Activated CD4-positive, CD25-positive, alpha-beta regulatory T cell treated with anti-CD3 and anti-CD28 coated beads, Interleukin-2, amount 50 U/mL, for 16 hours (primary cell): ENCODE data around the gene CD8B.
"Not testable (repeated sequence)": the region's sequence is repeated elsewhere in the genome, so short reads cannot be mapped to it uniquely, and the experiment has no call there.

Experiments
- DNase-seq: peaks from one replicate; pipeline ENCODE4 v3.0.0-alpha.2; 2020; ENCODE audit warnings: low read depth, low spot score

CD8B gene

DNA sequence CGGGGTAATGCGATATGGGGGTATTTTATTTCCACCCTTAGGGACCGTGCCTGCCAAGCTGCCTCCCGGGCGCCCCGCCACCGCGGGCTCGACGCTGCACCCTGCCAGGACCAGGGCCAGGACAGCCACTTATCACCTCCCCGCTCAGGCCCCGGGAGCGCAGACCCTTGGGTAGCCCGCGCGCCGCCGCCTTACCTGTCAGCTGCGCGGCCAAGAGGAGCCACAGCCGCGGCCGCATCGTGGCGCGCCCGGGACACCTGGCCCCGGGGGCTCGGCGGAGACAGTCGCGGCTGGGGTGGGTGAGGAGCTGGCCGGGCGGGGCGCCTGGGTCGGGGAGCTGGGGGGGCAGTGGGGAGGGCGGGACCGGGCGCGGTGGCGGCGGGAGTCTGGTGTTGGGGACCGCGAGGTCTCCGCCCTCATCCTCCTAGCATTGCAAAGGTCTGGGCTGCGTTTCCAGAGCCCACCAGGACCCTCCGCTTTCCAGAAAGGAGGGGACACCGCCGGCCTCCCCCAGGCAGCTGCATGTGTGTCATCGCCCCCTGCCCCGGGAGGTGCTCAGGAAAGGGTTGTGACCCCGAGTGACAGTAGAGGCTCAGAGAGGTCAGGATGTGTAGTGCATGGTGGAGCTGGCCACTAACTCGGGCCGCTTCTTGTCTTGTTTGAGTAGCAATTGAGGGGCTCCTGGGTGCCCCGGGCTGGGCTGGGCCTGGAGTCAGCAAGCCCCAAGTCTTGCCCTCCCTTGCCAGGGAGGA, at the start of gene CD8B:
TSS of gene CD8B (minus strand) at position 259 of the 752 bp plus-strand sequence. CDS start at position 238, 21 bp downstream.
- not testable (repeated sequence) for DNase-seq

DNA sequence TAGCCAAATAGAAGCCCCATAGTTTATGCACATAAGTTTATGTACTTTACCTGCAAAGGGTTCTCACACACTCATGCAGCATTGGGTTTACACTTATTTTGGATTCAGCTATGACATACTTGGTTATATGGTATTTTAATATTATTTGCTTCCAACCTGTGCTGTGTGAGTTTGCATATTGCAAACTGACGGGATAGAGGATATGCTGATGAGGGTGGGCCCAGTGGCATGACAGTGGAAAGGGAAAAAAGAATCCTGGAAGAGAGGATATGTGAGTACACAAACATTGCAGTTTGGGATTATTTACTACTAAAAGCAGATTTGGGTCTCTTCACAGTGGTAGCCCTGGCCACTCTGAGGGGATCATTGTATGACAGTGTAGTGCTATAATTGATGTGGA, 44.2 kb upstream of the CD8B start:
- not testable (repeated sequence) for DNase-seq

DNA sequence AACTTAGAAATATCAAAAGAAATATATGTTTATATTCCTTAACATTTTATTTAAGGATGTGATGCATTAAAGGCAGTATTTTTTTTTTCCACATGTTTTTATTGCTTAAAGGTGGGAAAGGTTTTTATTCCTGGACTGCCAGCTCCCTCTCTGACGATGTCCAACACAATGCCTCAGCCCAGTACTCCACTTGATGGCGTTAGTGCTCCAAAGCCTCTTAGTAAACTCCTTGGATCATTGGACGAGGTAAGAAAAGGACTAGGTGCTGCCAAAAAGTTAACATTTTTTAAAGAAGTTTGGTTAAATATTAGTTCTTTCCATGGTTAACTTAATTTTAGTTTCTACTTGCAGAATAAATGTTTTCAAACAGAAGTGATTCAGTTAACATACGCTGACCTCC, 39.0 kb upstream of the CD8B start:
- DNase-seq, result not testable (repeated sequence)

DNA sequence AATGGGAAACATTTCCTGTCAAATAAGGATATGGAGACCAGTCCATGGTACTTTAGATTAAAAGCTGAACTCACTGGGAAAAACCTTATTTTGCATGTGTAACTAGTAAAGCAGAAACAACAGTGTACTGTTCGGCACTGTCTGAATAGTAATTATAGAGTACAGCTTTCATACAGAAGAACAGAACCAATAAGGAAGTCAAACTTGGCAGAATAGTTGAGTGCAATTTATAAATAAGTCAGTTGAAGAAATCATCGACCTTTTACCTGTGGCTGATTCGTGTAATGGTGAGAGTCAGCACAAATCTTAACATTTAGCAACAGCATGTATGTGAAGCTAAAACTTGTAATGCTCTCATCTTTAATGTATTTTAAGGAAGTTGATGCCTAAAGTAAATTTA, 24.3 kb upstream of the CD8B start:
- DNase-seq, result not testable (repeated sequence)

DNA sequence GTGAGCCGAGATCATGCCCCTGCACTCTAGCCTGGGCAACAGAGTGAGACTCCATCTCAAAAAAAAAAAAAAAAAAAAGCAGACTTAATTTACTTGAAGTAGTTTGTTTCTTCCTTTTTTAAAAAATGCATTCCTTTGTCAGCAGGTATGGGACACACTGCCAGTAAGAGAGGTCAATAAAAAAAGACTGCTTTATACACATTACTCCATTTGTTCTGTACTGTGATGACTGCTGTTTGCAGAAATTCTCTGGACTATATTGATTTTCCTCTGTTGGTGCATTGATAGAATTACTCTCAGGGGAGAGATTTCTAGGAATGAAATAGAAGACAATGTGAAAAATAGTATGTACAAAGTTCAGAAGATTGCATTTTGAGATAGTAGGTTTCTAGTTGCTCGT, 21.2 kb upstream of the CD8B start:
- DNase-seq, result not testable (repeated sequence)

DNA sequence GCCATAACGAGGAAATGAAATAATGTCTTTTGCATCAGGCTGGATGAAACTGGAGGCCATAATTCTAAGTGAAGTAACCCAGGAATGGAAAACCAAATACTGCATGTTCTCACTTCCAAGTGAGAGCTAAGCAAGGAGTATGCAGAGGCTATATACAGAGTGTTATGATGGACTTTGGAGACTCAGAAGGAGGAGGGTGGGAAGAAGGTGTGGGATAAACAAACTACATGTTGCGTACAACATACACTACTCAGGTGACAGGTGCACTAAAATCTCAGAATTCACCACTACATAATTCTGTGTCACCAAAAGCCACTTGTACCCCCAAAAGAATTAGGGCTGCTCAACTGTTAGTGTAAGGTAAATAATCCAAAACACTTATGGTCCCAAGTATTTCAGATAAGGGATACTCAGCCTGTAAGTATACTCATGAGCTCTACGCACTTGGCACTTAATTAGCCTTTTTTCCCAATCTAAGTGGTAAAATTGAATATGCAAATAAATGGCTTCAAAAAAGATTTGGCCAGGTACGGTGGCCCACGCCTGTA, 20.5 kb upstream of the CD8B start:
- not testable (repeated sequence) for DNase-seq

DNA sequence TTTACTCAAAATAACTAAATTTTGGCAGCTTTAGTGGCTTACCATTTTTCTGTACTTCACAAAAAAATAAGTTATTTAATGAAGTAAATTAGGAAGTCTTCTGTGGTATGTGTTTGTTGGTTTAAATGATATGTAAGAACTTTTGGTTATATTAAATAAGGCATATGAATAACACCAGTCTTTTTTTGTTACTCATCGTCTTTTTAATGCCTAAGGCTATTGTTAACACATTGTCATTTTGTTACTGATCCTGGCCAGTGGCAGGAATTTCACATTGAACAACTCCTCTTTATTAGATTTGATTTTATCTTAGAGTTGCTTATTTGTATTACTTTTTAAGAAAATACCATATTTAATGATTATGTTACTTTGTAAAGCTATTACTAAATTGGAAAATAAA, 17.3 kb upstream of the CD8B start:
- not testable (repeated sequence) for DNase-seq

DNA sequence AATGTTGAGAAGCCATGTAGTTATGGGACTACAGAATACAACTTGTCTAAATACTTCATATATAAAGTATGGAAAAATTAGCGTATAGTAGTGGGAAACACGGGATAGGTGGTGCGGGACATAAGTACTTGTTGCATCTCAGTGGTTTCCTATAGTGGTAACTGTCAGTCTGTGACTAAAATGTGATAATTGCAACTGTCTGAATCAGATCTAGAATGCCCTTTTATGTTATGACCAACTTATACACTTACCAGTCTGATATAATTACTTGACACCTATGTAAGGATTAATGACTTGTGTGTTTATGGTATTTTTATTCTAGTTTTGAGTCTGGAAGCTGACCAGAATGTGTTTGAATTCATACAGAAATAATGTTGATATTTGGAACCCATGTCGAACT, 9.3 kb upstream of the CD8B start:
- DNase-seq, result not testable (repeated sequence)

DNA sequence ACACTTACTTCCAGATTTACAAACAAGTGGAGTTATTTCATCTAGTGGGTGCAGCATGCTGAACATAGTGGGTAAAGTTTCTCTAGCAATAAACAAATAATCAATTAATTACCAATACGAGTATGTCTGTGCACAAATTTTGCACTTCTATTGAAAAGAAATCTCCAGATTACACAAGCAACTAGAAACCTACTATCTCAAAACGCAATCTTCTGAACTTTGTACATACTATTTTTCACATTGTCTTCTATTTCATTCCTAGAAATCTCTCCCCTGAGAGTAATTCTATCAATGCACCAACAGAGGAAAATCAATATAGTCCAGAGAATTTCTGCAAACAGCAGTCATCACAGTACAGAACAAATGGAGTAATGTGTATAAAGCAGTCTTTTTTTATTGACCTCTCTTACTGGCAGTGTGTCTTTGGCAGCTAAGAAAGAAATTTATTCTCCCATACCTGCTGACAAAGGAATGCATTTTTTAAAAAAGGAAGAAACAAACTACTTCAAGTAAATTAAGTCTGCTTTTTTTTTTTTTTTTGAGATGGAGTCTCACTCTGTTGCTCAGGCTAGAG, 7.3 kb upstream of the CD8B start:
- not testable (repeated sequence) for DNase-seq

DNA sequence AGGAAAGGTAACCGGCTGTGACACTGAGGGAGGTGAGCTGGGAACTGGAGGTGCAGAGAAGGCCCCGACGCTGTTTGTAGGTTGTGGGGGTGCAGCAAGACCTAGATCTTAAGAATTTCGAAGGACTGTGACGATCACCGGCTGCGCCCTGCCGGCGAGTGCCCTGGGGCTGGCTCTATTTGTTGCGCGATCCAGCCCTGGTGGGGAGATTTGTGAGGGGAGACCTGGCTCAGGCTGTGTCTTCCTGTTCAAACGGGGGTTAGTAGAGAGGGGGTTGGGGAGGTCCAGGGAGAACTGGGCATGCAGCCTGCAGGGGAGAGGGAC, 656 bp upstream of the CD8B start:
- DNase-seq, result not testable (repeated sequence)

DNA sequence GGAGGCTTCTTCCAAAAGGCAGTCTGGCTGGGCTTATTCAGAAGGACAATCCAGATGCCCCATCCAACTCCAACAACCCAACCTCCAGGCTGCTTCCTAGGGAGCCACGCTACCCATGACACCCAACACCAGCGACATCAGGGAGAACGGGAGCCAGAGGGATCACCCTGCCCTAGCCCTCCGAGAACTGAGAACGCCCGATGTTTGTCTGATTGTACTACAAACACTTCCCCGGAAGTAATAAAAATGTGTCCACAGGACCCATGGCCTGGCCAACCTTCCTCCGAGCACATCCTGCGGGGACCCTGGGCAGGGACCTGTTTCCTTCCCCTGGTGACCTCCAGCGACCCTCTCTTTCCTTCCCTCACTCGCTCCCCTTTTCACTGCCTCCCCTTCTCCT, 511 bp downstream of the CD8B start:
- DNase-seq, result not testable (repeated sequence)

DNA sequence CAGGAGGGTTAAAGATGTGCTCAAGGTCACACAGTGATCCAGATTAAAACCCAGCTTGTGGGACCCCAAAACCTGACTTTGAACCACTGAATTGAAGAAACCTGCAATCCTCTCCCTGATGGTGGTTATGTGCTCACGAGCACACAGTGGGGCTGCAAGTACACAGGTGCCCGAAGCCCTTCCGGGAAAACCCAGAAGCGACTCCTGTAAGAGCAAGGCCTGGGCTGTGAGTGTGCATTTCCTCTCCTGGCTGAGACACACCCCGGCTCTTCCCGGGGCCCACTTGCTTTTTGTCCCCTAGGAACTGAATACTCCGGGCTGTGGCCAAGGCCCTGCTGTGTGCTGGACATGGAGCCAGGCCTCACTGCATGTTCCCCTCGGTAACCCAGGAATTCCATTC, 1.1 kb downstream of the CD8B start:
- not testable (repeated sequence) for DNase-seq

DNA sequence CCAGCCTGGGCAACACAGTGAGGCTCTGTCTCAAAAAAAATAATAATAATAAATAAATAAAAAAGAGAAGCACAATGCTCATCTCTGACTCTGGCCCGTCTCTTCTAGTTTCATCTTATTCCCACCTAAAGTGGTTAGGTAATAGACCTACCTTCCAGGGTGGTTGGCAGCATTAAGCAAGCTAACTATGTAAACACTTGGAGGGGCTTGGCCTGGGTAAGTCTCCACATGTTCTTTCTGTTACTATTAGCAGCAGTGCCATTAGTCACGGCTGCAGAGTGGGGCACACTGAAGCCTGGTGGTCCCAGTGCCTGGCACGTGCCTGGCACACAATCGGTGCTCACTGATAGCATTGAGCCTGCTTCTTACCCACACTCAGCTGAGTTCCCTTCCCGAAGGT, 4.0 kb downstream of the CD8B start:
- not testable (repeated sequence) for DNase-seq

DNA sequence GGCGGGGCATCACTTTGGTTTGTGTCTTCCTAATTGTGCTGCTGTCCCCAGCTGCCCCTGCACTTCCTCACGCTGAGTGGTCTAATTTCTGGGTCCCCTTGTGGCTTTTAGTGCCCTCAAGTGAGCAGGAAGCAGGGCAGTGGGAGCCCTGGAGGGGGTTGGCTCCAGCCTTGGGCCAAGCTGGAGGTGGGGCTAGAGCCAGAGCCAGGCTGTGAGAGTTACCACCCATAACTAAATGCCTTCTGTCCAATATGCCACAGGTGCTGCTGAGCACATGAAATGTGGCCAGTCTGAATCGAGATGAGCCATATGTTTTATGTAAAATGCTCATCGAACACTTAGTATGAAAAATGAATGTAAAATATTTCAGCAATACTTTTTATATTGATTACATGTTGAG, 5.2 kb downstream of the CD8B start:
- not testable (repeated sequence) for DNase-seq

DNA sequence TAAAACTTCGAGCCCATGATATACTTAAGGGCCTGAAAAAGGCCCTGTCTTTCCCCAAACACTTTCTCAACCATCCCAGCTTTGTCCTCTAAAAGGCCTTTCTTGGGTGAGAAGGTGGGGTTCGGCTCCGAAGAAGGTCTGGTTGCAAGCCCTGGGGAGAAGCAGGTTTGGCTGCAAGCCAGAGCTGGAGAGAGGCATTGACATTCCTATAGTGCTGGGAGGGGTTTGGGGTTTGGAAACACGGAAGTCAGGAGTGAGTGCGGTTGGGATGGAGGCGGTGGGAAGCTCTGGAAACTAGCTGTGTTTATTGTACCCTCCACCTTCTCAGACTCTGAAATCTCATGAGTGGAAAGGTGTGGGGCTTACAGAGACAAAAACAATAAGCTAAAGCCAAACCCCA, 5.7 kb downstream of the CD8B start:
- not testable (repeated sequence) for DNase-seq

DNA sequence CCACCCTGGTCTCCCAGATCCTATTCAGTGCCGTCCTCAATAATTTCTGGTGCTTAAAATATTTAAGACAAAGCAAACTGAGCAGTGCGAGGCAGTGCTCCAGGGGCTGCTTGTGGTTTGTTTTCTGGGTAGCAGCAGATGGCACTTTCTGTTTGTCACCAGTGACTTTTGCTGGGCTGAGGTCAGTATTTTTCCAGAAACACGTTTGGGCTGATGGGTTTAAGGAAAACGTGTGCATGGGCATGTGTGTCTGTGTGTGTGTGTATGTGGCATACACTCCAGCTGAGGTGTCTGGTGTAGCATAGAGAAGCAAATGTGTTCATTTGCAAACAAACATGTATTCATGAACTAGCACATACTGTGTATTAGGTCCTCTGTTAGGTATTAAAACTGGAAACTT, 10.1 kb downstream of the CD8B start:
- DNase-seq, result not testable (repeated sequence)

DNA sequence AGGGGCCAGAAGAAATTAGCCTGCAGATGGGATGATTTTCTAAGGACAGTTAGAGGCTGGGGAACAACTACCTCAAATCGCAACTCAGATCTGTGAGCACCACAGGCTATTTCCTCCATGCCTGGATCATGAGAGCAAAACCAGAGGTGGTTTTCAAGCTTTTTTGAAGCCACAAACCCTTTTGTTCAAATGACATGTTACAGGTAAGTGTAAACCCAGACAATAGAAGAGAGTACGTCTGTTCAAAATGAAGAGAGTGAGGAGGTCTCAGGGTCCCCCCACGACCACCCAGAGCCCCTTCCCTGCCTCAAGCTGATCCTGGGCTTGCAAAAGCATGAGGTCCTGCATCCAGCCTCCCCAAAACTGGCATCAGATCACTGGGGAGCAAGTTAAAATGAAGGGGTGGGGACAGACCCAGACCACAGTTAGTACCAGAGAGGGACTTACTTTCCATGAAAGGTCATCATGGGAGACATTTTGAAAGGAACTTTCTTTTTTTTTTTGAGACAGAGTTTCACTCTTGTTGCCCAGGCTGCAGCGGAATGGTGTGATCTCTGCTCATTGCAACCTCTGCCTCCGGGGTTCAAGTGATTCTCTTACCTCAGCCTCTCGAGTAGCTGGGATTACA, 19.0 kb downstream of the CD8B start:
- not testable (repeated sequence) for DNase-seq

DNA sequence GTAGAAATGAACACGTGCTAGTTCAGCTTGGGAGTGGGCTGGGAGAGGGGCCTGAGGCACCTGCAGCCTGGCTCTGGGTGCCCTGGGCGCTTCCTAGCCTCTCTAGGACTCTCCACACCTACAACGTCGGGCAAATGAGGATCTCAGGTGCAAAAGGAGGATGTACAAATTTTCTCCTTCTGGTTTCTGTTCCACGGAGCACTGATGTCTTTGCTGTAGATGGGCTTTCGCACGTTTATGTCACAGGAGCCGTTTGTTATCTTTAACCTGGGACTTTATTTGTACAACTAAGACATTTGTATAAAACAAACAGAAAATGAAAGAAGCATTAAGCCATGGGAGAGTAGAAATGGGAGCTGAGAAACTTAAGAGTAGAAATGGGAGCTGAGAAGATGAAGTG, 20.4 kb downstream of the CD8B start:
- not testable (repeated sequence) for DNase-seq

DNA sequence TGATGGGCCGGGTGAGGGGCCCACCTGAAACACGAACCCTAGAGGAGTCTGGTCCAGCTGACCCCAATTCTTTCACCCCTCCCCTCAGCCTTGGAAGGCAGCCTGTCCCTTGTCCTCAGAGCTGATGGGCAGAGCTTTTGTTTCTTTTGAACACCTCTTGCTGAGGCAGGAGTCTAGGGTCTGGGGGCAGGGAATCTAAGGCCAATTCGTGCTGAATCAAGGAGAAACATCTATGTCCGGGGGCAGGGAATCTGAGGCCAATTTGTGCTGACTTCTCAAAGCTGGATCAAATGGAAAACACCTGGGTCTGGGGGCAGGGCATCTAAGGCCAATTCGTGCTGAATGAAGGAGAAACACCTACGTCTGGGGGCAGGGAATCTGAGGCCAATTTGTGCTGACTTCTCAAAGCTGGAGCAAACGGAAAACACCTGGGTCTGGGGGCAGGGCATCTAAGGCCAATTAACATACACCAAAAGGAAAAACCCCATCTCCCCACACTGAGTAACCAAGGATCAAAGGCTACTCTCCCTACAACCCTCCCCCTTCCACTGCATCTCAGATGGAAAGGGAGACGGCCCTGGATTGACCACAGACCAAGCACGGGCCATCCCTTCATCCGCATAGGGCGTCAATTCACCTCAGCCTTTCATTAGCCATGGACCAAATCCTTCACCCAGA, 21.7 kb downstream of the CD8B start:
- DNase-seq, result not testable (repeated sequence)

DNA sequence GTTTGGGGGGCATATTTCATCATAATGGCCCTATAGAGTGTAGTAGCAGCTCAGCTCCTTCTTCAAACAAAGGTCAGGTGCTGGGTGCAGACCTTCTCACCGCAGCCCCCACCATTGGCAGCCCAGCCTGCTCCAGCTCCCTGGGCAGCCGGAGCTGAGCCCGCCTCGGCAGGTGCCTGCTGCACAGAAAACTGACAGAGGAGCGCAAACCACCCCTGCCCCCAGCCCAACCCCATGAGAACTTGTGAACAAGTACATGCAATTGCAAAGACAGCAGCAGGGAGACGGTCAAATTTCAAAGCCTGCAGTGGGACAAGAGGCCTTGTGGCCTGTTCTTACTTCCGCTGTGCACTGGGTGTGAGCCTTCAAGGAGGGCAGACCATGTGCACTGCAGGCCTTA, 22.2 kb downstream of the CD8B start:
- not testable (repeated sequence) for DNase-seq

DNA sequence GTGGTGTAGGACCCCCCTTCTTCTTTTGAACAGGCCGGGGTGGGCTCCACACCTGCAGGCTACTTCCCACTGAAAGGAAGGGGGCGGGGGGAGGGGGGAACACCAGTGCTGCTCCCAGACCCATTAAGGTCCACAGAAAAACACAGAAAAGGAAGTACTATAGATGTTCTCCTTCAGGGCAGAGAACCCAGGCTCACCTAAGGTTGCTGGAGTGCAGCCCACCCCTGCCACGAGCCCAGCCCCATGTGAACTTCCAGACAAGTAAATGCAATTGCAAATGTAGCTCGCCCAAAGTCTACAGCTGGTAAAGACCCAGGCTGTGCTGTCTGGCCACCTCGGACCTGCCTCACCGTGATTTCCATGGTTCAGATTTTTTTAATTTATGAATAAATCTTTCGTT, 24.0 kb downstream of the CD8B start:
- DNase-seq, result not testable (repeated sequence)
